Measurements from ENCODE around the gene SIAH2. TPM values are rescaled to one million over a fixed set of nuclear protein-coding genes. Genes with fewer than 3 reads are reported as not detected.
A peak's percentile ranks its signal among the peaks of the same experiment; 100 is the strongest.

The SIAH2 gene
- polyA plus RNA-seq, 3 donors: 24.6 to 43.5 (median 28.2) TPM

DNA sequence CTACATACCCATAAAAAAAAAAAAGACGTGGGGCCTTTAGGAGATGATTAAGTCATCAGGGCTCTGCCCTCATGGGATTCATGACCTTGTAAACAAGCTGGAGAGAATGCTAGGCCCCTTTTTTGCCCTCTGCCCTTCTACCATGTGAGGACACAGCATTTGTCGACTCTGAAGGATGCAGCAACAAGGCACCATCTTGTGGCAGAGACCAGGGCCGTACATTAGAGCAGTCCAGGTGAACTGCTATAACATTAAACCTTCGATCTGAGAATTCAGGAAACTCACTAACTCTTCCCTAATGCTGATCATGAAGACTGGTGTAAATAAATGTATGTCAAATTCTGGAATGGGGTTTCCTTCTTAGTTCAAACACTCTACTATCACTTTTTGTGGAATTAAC, 30.7 kb upstream of the SIAH2 start:
- no peaks in the 10 kb centered on the region for H4K20me1 ChIP-seq (ENCODE audit: insufficient read depth, low read length)
- peaks cover 0 to under 1% of the 10 kb centered on the region in 2 donors for H3K27me3 ChIP-seq (ENCODE audit: control insufficient read depth in 2 of 2, insufficient read depth in 2 of 2, low read length in 2 of 2)
- peaks cover 9% of the 10 kb centered on the region in 2 donors for H3K4me1 ChIP-seq (ENCODE audit: control insufficient read depth in 1 of 2, insufficient read depth in 2 of 2, low read length in 2 of 2)
- H2AFZ ChIP-seq (ENCODE audit: insufficient read depth, low read depth, low read length, poor library complexity, severe bottlenecking): peak overlapping the region; percentile 0
- WGBS (ENCODE audit: insufficient coverage): 100% methylated on average over 1 of the region's 4 CpGs
- Mint-ChIP-seq H3K4me3 (no peak overlapping the region), H3K9me3 (peaks cover 11 to 20% (median 14%) of the 10 kb centered on the region in 7 donors), H3K27ac (peak overlapping the region in 1 of 7 donors; percentile 2), H3K36me3 (no peaks in the 10 kb centered on the region), H3K4me1 (peaks cover 8% of the 10 kb centered on the region), H3K27me3 (ENCODE audit: low read depth in 3 of 3) (peaks cover under 1 to 4% (median 2%) of the 10 kb centered on the region in 3 donors)
- no peak overlapping the region for H3K27ac ChIP-seq (ENCODE audit: low read depth in 1 of 2, low read length in 2 of 2)
- peaks cover 11 to 15% of the 10 kb centered on the region in 2 donors for H3K9me3 ChIP-seq (replicated peaks in 1 of 2; ENCODE audit: control insufficient read depth in 1 of 2, insufficient read depth in 1 of 2, low read length in 2 of 2)
- no peak overlapping the region for H3K4me2 ChIP-seq (replicated peaks; ENCODE audit: extremely low read depth, low read length, poor library complexity, severe bottlenecking)
- TF ChIP-seq, protein P1, sequence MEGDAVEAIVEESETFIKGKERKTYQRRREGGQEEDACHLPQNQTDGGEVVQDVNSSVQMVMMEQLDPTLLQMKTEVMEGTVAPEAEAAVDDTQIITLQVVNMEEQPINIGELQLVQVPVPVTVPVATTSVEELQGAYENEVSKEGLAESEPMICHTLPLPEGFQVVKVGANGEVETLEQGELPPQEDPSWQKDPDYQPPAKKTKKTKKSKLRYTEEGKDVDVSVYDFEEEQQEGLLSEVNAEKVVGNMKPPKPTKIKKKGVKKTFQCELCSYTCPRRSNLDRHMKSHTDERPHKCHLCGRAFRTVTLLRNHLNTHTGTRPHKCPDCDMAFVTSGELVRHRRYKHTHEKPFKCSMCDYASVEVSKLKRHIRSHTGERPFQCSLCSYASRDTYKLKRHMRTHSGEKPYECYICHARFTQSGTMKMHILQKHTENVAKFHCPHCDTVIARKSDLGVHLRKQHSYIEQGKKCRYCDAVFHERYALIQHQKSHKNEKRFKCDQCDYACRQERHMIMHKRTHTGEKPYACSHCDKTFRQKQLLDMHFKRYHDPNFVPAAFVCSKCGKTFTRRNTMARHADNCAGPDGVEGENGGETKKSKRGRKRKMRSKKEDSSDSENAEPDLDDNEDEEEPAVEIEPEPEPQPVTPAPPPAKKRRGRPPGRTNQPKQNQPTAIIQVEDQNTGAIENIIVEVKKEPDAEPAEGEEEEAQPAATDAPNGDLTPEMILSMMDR (IDR thresholded peaks at IDR 0.05): no peak
- H3K36me3 ChIP-seq (replicated peaks in 1 of 2; ENCODE audit: control insufficient read depth in 1 of 2, insufficient read depth in 2 of 2, low read length in 2 of 2): no peaks in the 10 kb centered on the region
- no peaks in the 10 kb centered on the region for H3K79me2 ChIP-seq (ENCODE audit: insufficient read depth, low read length)
- DNase-seq: no peak
- H3K4me3 ChIP-seq (replicated peaks in 1 of 3; ENCODE audit: low read depth in 2 of 3, low read length in 3 of 3): no peak overlapping the region
- no peak overlapping the region for H3K9ac ChIP-seq (ENCODE audit: insufficient read depth, low read length, poor library complexity, severe bottlenecking)
- intact Hi-C loops (cut with micrococcal nuclease): no loop called here

DNA sequence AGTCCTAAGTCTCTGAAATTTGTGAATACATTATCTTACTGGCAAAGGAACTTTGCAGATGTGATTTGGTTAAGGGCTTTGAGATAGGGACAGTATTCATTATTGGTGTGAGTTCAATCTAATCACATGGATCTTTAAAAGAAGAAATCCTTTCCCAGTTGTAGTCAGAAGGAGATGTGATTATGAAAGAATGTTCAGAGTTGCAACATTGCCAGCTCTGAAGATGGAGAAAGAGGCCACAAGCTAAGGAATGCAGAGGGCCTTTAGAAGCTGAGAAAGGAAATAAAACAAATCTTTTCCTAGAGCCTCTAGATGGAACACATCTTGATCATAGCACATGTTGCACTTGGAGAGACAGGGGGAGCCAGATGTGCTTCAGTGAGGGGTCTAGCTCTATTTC, 27.7 kb upstream of the SIAH2 start:
- Histone ChIP-seq H3K27me3 (ENCODE audit: control insufficient read depth in 2 of 2, insufficient read depth in 2 of 2, low read length in 2 of 2) (peaks cover 3% of the 10 kb centered on the region in 2 donors), H3K9ac (ENCODE audit: insufficient read depth, low read length, poor library complexity, severe bottlenecking) (no peak overlapping the region), H3K36me3 (replicated peaks in 1 of 2; ENCODE audit: control insufficient read depth in 1 of 2, insufficient read depth in 2 of 2, low read length in 2 of 2) (no peaks in the 10 kb centered on the region), H3K4me3 (replicated peaks in 1 of 3; ENCODE audit: low read depth in 2 of 3, low read length in 3 of 3) (no peak overlapping the region), H3K79me2 (ENCODE audit: insufficient read depth, low read length) (no peaks in the 10 kb centered on the region), H2AFZ (ENCODE audit: insufficient read depth, low read depth, low read length, poor library complexity, severe bottlenecking) (no peak overlapping the region), H3K4me2 (replicated peaks; ENCODE audit: extremely low read depth, low read length, poor library complexity, severe bottlenecking) (no peak overlapping the region), H3K4me1 (ENCODE audit: control insufficient read depth in 1 of 2, insufficient read depth in 2 of 2, low read length in 2 of 2) (no peaks in the 10 kb centered on the region), H3K27ac (ENCODE audit: low read depth in 1 of 2, low read length in 2 of 2) (no peak overlapping the region), H3K9me3 (replicated peaks in 1 of 2; ENCODE audit: control insufficient read depth in 1 of 2, insufficient read depth in 1 of 2, low read length in 2 of 2) (peaks cover 5 to 6% of the 10 kb centered on the region in 2 donors), H4K20me1 (ENCODE audit: insufficient read depth, low read length) (no peaks in the 10 kb centered on the region)
- TF ChIP-seq, protein P1 (IDR thresholded peaks at IDR 0.05): no peak
- DNase-seq: no peak
- H3K9me3 Mint-ChIP-seq: peaks cover 3 to 10% (median 7%) of the 10 kb centered on the region in 7 donors
- H3K4me3 Mint-ChIP-seq: no peak overlapping the region
- no peaks in the 10 kb centered on the region for H3K36me3 Mint-ChIP-seq
- intact Hi-C loops (cut with micrococcal nuclease): no loop called here
- H3K4me1 Mint-ChIP-seq: peaks cover 3% of the 10 kb centered on the region
- H3K27ac Mint-ChIP-seq: no peak overlapping the region
- peaks cover 5 to 9% (median 5%) of the 10 kb centered on the region in 3 donors for H3K27me3 Mint-ChIP-seq (ENCODE audit: low read depth in 3 of 3)

All from CD14-positive monocyte (primary cell).